H7 (cell line): Measurements from ENCODE around the gene PRELP. TPM values are rescaled to one million over a fixed set of nuclear protein-coding genes. Genes with fewer than 3 reads are reported as not detected.

Experiments used
- DNase-seq: peaks from one replicate; pipeline ENCODE4 v3.0.0; 2012
- H3K27me3 ChIP-seq: 2 replicates; pipeline ENCODE4 v1.6.0; 2011; ENCODE audit warnings: mild to moderate bottlenecking, low read length; ENCODE audit not compliant: control insufficient read depth, insufficient read depth
- H3K36me3 ChIP-seq: replicated peaks from 2 replicates; pipeline ENCODE4 v1.5.1; 2011; ENCODE audit warnings: low read length; ENCODE audit not compliant: control insufficient read depth, insufficient read depth
- H3K4me3 ChIP-seq: 2 replicates; pipeline ENCODE4 v1.5.1; 2011; ENCODE audit warnings: low read depth, mild to moderate bottlenecking, control low read depth, low read length, moderate library complexity; ENCODE audit not compliant: insufficient read depth
- total RNA-seq: library from RNA; depleted of rRNA; stranded (reverse); fragments of >200 nt; shearing (Covaris generic); gene quantifications from 2 replicates; pipeline ENCODE4 v1.2.3, GENCODE V29; 2014

Gene PRELP
- total RNA-seq, 1 experiment from 2014 or later, result 0.03 TPM

DNA sequence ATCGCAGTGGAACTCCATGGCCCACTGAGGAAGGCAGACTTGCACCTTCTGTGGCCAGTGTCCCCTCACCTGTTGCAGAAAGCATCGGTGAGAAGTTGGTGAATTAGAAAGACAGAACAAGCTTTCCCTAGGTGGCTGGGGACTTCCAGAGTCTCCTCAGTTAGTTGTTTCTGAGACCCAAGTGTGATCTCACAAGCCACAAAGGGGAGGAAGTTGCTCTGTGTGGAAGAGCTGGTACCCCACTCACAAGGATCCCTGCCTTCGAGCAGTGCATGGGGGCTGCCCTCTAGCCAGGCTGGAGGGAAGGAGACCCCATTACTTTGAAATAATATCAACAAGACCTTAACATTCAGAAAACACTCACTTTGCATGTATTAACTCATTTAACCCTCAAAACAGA, 2.1 kb downstream of the PRELP start:
- Histone ChIP-seq H3K36me3 (no peaks in the 10 kb centered on the region), H3K4me3 (no peak overlapping the region), H3K27me3 (no peaks in the 10 kb centered on the region)
- DNase-seq, result no peak

DNA sequence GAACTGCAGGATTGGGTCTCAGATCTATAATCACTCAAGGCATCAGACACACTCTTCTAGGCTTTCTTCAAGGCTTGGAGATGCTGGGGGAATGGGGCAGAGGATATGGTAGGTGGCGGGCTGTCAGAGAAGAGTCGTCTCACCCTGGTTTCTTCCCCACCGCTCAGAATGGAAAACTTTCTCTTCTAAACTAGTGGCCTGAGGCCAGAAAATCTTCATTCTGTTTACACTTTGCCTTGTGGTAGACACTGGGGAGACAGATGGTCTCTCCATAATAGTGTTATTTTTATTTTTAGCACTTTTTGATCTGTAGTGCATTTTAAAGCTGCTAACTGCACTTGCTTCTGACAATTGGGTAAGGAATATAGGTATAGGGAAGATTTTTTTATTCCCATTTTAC, 2.6 kb downstream of the PRELP start:
- no peak overlapping the region for H3K4me3 ChIP-seq
- H3K27me3 ChIP-seq, result no peaks in the 10 kb centered on the region
- H3K36me3 ChIP-seq, result no peaks in the 10 kb centered on the region
- no peak for DNase-seq

DNA sequence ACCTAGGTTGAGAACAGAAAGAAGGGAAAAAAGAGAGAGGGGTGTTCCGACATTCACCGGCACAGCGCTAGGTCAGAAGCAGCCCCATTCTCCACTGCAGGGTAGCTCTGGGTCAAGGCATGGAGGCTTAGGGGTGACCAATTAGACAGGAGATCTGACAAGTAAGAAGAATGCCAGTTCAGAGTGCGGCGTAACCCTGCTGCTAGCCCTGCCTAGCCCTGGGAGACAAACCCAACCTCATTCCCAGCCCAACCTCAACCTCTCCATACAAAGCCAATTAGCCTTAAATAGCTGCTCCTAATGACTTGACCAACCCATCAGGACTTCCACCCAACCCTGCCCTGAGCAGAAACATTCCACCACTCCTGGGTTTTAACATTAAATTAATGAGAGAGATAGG, 3.4 kb downstream of the PRELP start:
- no peak overlapping the region for H3K4me3 ChIP-seq
- no peaks in the 10 kb centered on the region for H3K27me3 ChIP-seq
- H3K36me3 ChIP-seq, result no peaks in the 10 kb centered on the region
- no peak for DNase-seq

DNA sequence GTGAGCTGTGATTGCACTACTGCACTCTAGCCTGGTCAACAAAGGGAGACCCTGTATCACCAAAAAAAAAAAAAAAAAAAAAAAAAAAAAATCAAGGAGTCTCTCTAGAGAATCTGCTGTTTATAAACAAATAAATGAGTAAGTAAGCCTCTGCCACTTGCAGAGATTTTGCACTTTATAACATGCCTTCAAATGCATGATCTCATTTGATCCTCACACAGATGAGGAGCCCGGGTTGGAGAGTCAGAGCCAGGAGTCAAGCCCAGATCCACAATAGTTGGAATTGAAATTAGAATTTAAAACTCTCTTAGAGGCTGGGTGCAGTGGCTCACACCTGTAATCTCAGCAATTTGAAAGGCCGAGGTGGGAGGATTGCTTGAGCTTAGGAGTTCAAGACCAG, 4.0 kb downstream of the PRELP start:
- Histone ChIP-seq H3K27me3 (no peaks in the 10 kb centered on the region), H3K36me3 (no peaks in the 10 kb centered on the region), H3K4me3 (no peak overlapping the region)
- DNase-seq, result no peak

DNA sequence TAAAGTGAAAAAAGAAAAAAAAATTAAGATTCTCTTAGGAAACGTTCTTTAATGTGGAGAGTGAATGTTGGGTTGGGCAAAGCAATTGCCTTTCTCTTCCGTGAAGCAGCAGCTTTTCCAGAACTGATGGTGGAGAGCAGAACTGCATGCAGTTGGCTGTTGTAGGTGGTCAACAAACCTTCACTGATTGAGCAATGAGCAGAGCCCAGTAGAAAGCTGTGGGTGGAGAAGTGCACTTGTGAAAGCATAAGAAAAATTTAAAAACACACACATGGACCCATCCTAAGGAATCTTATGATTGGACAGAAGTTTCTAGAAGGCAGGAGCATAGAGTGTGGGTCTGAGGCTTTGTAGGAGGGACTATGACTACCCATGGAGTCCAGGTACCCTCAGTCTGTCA, 4.5 kb downstream of the PRELP start:
- Histone ChIP-seq H3K36me3 (no peaks in the 10 kb centered on the region), H3K27me3 (no peaks in the 10 kb centered on the region), H3K4me3 (no peak overlapping the region)
- no peak for DNase-seq

DNA sequence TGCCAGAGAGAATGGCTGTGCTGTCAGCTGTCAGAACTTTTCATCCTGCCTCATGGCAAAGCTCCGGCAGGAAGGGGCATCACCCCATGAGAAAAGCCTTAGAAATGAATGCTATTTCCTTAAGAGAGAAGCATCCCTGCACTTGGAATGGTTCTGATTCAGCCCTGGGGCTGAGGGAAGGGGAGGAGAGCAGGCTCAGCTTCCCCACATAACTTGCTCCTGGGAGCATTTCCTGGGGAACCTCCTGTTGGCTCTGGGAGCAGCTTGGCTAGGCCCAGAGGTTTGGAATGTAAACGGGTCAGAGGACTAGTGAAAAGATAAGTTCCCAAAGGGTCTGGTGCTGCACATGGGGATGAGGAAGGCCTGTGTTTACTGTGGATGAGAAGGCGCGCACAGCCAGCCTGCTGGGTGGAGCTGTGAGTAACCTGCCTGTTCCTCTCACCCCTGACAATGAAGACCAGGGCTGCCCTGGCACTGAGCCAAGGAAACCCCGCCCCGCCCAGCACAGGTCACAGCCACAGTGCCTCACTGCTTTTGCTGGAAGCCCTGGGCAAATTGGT, 5.0 kb downstream of the PRELP start:
- no peaks in the 10 kb centered on the region for H3K27me3 ChIP-seq
- no peaks in the 10 kb centered on the region for H3K36me3 ChIP-seq
- peak; percentile 63 for DNase-seq
- no peak overlapping the region for H3K4me3 ChIP-seq

DNA sequence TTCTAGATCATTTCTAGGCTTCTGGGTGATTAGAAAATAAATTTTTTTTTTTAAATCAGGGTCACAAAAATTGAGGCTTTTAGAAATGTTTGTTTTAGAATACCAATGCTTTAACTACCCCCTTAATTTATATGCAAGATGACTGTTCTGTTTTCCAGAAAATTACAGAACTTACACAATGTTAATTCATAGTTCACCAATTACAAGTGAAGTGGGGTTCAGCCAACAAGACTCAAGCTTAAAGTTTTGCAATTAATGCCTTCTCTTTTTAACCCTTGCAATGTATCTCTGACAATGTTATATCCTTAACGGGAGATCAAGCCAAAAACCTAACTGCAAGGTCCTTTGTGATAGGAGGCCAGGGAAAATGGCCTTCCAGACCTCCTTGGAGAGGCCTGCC, 5.6 kb downstream of the PRELP start:
- Histone ChIP-seq H3K36me3 (no peaks in the 10 kb centered on the region), H3K4me3 (no peak overlapping the region), H3K27me3 (no peaks in the 10 kb centered on the region; the same call in 1 of the 2 replicates)
- no peak for DNase-seq

DNA sequence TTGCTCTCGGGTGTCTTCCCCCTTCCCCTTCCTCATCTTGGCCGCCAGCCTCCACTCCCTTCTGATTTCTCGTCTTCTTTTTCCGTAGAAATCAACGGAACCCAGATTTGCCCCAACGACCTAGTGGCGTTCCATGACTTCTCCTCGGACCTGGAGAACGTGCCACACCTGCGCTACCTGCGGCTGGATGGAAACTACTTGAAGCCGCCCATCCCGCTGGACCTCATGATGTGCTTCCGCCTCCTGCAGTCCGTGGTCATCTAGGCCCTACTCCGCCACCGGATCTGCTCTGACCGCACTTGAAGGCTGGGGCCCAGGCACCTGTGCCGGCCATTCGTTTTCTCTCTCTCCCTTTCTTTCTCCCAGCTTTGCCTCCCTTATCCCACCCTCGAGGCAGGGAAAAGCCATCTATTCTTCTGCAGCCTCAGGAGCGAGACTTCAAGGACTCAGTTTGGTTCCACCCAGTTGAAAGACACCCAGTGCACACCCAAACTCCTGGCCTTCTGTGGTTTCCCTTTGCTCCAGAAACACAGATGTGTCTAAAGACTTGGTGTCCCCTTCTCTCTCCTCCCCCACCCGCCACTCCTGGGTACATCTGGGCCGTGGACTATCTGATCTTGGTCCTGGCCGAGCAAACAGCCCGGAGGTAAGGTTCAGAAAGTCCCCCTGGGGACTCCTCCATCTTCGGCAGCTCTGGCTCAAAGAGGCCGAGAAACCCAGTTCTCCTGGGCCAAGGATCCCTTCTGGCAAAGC, 11.2 kb downstream of the PRELP start:
- H3K36me3 ChIP-seq, result no peaks in the 10 kb centered on the region
- no peaks in the 10 kb centered on the region; the same call in 1 of the 2 replicates for H3K27me3 ChIP-seq
- H3K4me3 ChIP-seq, result peak overlapping the region; percentile 48
- no peak for DNase-seq

DNA sequence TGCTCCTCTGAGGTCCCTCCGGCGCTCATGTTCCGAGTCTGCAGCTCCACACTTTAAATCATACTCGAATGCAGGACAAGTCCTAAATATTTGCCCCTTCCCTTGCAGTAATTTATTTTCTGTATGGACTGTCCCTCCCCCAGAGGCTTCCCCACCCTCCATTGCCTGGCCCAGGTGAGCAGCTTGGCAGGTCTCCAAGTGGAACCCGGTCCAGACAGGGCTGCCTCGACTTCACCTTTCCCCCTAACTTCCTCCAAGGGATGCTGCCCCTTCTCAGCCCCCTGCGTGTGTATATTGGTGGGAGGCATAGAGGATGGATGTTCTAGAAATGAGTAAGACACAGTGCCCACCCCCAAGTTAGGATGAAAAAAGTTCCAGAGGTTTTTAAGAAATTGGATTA, 12.9 kb downstream of the PRELP start:
- DNase-seq, result no peak
- no peaks in the 10 kb centered on the region for H3K36me3 ChIP-seq
- no peaks in the 10 kb centered on the region; the same call in 1 of the 2 replicates for H3K27me3 ChIP-seq
- no peak overlapping the region for H3K4me3 ChIP-seq

DNA sequence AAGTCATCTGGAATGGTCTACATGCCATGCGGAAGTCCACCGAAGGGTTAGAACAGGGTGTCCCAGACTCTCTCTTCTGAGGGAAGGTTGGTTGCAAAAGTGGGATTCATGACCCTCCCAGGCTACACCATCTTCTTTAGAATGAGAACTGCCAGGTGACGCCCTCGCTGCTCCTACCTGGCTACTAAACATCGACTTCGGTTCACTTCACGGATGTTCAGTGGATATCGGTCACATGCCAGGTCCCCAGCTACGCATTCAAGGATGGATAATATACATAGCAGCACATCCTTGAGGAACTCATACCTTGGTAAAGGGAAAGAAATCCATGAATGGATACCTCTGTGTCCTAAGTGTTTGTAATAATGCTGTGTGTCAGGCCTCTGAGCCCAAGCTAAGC, 15.0 kb downstream of the PRELP start:
- Histone ChIP-seq H3K36me3 (no peaks in the 10 kb centered on the region), H3K4me3 (no peak overlapping the region), H3K27me3 (no peaks in the 10 kb centered on the region; the same call in 1 of the 2 replicates)
- DNase-seq, result no peak

DNA sequence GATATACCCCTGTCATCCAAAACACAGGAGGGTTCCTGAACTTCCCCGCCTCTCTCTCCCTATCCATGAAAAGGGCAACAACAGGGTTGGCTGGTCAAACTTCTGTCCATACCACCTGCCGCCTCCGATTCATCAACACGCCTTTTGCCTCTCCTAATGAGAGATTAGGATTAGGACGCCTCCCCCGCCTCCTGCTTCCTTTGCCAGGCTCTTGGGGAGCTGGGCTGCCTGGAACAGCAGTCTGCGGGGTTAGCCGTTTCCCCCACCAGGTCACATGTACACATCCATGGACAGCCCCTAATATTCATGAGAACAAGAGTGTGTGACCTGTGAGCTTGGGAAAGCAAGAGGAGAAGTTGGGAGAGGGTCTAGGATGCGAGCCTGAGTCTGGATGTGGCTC, 16.1 kb downstream of the PRELP start:
- no peak overlapping the region for H3K4me3 ChIP-seq
- DNase-seq, result no peak
- H3K27me3 ChIP-seq, result no peaks in the 10 kb centered on the region; the same call in 1 of the 2 replicates
- no peaks in the 10 kb centered on the region for H3K36me3 ChIP-seq

DNA sequence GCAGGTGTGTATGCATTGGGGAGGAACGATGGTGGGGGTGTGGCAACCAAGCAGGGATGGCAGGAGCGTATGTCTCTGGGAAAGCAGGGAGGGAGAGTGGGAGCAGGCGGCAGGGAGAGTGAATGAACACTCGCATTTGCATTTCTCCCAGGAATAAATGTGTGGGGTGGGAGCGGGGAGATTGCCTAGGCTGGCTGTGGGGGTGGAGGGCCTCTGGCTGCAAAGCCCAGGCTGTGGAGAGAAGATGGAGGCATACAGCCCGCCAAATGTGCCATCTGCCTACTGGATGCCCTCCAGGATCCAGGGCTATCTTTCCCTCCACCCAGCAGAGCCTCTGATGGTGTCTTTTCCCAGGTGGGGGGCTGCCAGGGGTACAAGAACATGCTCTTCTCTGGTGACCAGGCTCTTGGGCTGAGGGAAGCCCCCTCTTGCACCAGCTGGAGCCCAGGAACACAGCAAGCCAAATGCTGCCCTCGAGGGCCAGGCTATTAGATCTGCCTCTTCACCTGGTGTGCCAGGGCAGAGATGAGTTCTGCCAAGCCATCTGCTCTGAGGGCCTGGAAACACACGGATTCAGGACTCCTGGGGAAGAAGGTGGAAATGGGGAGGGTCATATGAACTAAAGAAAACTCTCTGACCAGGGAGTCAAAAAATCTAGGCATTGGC, 16.6 kb downstream of the PRELP start:
- no peak overlapping the region for H3K4me3 ChIP-seq
- DNase-seq, result no peak

DNA sequence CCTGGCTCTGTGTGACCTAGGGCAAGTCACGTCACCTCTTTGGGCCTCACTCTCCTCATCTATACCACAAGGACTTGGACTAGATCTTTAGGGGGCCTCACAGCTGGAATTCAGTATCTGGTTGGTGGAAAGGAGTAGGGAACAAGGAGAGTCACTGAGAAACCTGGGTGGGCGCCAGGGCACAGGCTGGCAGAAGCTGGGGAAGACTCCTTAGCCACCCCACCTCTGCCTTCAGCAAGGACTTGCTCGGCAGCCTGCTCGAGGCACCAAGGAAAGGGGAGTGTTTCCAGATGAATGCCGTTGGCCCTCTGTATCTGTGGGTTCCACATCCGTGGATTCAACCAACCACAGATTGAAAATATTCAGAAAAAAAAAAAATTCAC, 17.1 kb downstream of the PRELP start:
- no peak overlapping the region for H3K4me3 ChIP-seq
- DNase-seq, result no peak
- H3K27me3 ChIP-seq, result no peaks in the 10 kb centered on the region; the same call in 1 of the 2 replicates
- H3K36me3 ChIP-seq, result no peaks in the 10 kb centered on the region

More for the DNA sequence above, 16.6 kb downstream of the PRELP start:
- no peaks in the 10 kb centered on the region for H3K36me3 ChIP-seq
- H3K27me3 ChIP-seq, result no peaks in the 10 kb centered on the region; the same call in 1 of the 2 replicates

DNA sequence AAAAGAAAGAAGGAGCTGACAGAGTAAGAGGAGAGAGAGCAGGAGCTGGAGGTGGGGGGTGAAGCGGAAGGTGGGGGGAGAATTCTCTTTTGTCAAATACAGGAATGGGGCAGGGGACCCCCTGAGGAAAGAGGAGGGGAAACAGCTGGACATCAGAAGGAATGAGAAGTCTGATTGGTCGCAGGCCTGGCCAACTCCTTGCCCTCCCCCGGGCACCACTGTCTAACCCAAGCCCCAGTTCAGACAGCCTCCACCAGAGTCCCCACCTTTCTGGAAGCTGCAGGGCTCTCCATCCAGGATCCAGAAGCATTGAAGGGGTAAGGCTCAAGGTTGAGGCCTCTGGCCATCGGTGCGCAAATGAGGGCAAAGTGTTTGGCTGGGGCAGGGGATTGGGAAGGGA, 18.3 kb downstream of the PRELP start, which contains the start of gene OPTC:
TSS of gene OPTC (plus strand) at position 253 of the 400 bp plus-strand sequence. CDS start 1,853 bp downstream, outside the sequence.
- Histone ChIP-seq H3K36me3 (no peaks in the 10 kb centered on the region), H3K27me3 (no peaks in the 10 kb centered on the region; the same call in 1 of the 2 replicates), H3K4me3 (no peak within 1 kb of the TSS)
- DNase-seq, result peak; percentile 73

DNA sequence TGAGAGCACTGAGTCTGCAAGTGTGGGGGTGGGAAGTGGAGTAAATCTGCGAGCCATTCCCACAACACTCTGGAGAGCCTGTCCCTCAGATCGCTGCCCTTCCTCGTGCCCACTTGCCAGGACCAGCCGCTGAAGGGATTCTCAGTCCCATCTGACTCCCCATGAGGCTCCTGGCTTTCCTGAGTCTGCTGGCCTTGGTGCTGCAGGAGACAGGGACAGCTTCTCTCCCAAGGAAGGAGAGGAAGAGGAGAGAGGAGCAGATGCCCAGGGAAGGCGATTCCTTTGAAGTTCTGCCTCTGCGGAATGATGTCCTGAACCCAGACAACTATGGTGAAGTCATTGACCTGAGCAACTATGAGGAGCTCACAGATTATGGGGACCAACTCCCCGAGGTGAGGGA, 20.2 kb downstream of the PRELP start:
- Histone ChIP-seq H3K36me3 (no peaks in the 10 kb centered on the region), H3K4me3 (no peak overlapping the region), H3K27me3 (no peaks in the 10 kb centered on the region; the same call in 1 of the 2 replicates)
- no peak for DNase-seq
